Panc1 (cell line): ENCODE results near the gene NXPH4. TPM values are rescaled to one million over a fixed set of nuclear protein-coding genes. Genes with fewer than 3 reads are reported as not detected.

Experiments used
- ATAC-seq: fragments of 200-7000 bp; cut with Tn5 transposase; 2 replicates; pipeline ENCODE4 v1.9.1; 2020; ENCODE audit warnings: mild to moderate bottlenecking, moderate library complexity
- BruUV-seq: library from RNA; stranded (reverse); fragments of 400-500 nt; replicated peaks from 2 replicates; lab custom pipeline; 2021; lab: Mats Ljungman, UMichigan
- CTCF ChIA-PET: fragments of 300-600 bp; sonication (Branson Sonifier 250); formaldehyde crosslinking; loops from one replicate; lab custom pipeline; 2022; ENCODE audit warnings: antibody characterized with exemption; lab: Charles Lee
- POLR2A ChIA-PET: fragments of 300-600 bp; sonication (Branson Sonifier 250); formaldehyde crosslinking; loops from one replicate; lab custom pipeline; 2022; ENCODE audit warnings: antibody characterized with exemption; lab: Charles Lee
- DNase-seq: peaks from one replicate; pipeline ENCODE4 v3.0.0-alpha.2; 2010; ENCODE audit warnings: low read depth, low spot score
- H3K27ac ChIP-seq: 2 replicates; pipeline ENCODE4 v1.5.1; 2011; ENCODE audit warnings: mild to moderate bottlenecking, low read length, inconsistent platforms
- H3K27me3 ChIP-seq: fragments of 200-500 bp; sonication (Bioruptor generic); 2 replicates; pipeline ENCODE4 v1.6.0; 2014; ENCODE audit warnings: low read length, inconsistent platforms; ENCODE audit not compliant: control insufficient read depth, insufficient read depth
- H3K36me3 ChIP-seq: fragments of 200-500 bp; sonication (Bioruptor generic); 2 replicates; pipeline ENCODE4 v1.5.1; 2014; ENCODE audit warnings: inconsistent platforms, mild to moderate bottlenecking, low read length, moderate library complexity; ENCODE audit not compliant: control insufficient read depth, insufficient read depth
- H3K4me1 ChIP-seq: 2 replicates; pipeline ENCODE4 v1.5.1; 2011; ENCODE audit warnings: inconsistent platforms, mild to moderate bottlenecking, low read length, moderate library complexity; ENCODE audit not compliant: control insufficient read depth, insufficient read depth
- H3K4me3 ChIP-seq, 2 experiments: 2 replicates each; pipeline ENCODE4 v1.5.1; 2011 to 2012; ENCODE audit warnings: low read depth in 2 of 2, low read length in 2 of 2, mild to moderate bottlenecking in 2 of 2, inconsistent platforms in 1 of 2, moderate library complexity in 1 of 2
- H3K9me3 ChIP-seq: fragments of 200-500 bp; sonication (Bioruptor generic); 2 replicates; pipeline ENCODE4 v1.5.1; 2014; ENCODE audit warnings: low read depth, mild to moderate bottlenecking, inconsistent platforms, low read length, moderate library complexity; ENCODE audit not compliant: control insufficient read depth, insufficient read depth
- CTCF ChIP-seq: fragments of 450-650 bp; IDR thresholded peaks from 2 replicates; pipeline ENCODE4 v1.5.1; 2017; ENCODE audit warnings: mild to moderate bottlenecking
- POLR2AphosphoS5 ChIP-seq: IDR thresholded peaks from 2 replicates; pipeline ENCODE4 v1.6.1; 2012; ENCODE audit warnings: mild to moderate bottlenecking, low read depth, low read length, moderate library complexity
- REST ChIP-seq, 2 experiments: IDR thresholded peaks; 2 replicates each; pipeline ENCODE4 v1.6.1; 2011 to 2012; ENCODE audit warnings: low read depth in 2 of 2, control low read depth in 1 of 2, low read length in 1 of 2, mild to moderate bottlenecking in 1 of 2, moderate library complexity in 1 of 2; ENCODE audit not compliant: insufficient read depth in 1 of 2
- SIN3A ChIP-seq: IDR thresholded peaks from 2 replicates; pipeline ENCODE4 v1.6.1; 2012; ENCODE audit warnings: low read depth, mild to moderate bottlenecking, low read length, moderate library complexity, borderline replicate concordance; ENCODE audit not compliant: insufficient read depth
- TCF7L2 ChIP-seq: IDR thresholded peaks from 2 replicates; pipeline ENCODE4 v1.6.1; 2011; ENCODE audit warnings: mild to moderate bottlenecking, low read depth, low read length, inconsistent platforms
- in situ Hi-C: cut with HindIII; loops from 2 replicates; pipeline ENCODE4 v1.10.0; 2016; ENCODE audit warnings: low sequenced_read_pairs, low pct_unique_long_range_greater_than_20kb
- intact Hi-C: fragments of 100-400 bp; cut with micrococcal nuclease; formaldehyde crosslinking; loops from one replicate; pipeline ENCODE4 v1.10.0; 2022; ENCODE audit not compliant: unreplicated experiment
- total RNA-seq: library from RNA; stranded (reverse); gene quantifications from one replicate; pipeline ENCODE4 v1.2.1, GENCODE V29; 2021; ENCODE audit not compliant: unreplicated experiment

NXPH4 gene
- total RNA-seq, 1 experiment from 2014 or later: 2.1 TPM

- Histone ChIP-seq H3K4me3 (peak overlapping the region; percentile 32 to 56), H3K27ac (no peak overlapping the region), H3K9me3 (no peaks in the 10 kb centered on the region), H3K36me3 (no peaks in the 10 kb centered on the region), H3K27me3 (peaks cover 2% of the 10 kb centered on the region; the same call in 1 of the 2 replicates), H3K4me1 (peaks cover 21% of the 10 kb centered on the region)
- no peak for DNase-seq
- TF ChIP-seq POLR2AphosphoS5 (no peak), REST (IDR thresholded peaks at IDR 0.05; ENCODE audit: insufficient read depth in 1 of 2, low read depth in 2 of 2, low read length in 1 of 2) (no peak), SIN3A (no peak), TCF7L2 (no peak), CTCF (peak; percentile 72)
- in situ Hi-C loops: no loop called here
- ATAC-seq: peak; percentile 39
- CTCF ChIA-PET: interaction anchor here (0.6 to 2.3 kb wide), 9 partner anchors 23 to 175 kb away, joined by 3 to 26 read pairs (median 7); partner anchors contain the start of gene LRP1
- intact Hi-C loops: no loop called here
- POLR2A ChIA-PET: interaction anchor here (0.7 kb wide), 1 partner anchor 29 kb away, joined by 3 read pairs; no protein-coding TSS in a partner anchor
- BruUV-seq: no TSS peak
These were observed 26.3 kb downstream of the NXPH4 start for GRCh38 chr12:57242691-57243454.

DNA sequence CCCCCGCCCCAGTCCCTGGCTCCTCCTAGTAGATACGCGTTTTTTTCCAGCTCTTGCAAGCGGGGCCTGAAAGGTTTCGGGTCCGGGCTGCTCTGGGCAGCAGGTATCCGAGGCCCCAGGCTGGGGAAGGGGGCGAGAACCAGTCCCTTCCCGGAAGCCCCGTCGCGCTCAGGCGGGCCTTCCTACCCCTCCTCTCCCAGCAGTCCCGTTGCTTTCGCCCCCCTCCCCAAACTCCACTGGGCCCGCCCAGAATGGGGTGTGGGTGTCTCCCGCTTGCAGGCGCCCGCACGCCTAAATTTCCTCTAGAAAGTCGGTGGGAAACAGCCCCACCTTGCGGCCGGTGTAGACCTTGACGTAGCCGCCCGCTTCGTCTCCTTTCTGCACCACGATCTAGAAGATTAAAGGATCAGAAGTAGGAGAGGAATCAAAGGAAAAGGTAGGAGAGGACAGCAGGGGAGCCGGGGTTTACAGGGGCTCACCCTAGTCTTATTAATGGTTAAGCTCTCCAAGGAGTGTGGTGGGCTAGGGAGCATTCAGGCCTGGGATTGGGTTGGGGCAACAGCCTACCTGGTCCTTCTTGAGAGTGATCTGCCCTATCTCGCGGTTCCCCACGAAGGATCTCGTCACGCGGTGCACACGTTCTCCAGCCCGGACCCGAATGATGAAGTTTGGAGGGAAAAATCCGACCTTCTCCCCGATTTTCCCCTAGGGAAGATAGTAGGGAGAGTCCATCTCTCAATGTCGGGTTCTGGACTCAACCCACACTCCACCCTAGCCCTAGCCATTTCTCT, 27.1 kb downstream of the NXPH4 start:
- in situ Hi-C loops (no loop called here), intact Hi-C loops (no loop called here)
- Histone ChIP-seq H3K4me3 (peak overlapping the region; percentile 32 to 56), H3K27ac (no peak overlapping the region), H3K27me3 (peaks cover 2% of the 10 kb centered on the region; the same call in 1 of the 2 replicates), H3K4me1 (peaks cover 21% of the 10 kb centered on the region), H3K9me3 (no peaks in the 10 kb centered on the region), H3K36me3 (no peaks in the 10 kb centered on the region)
- ATAC-seq (peak; percentile 42), DNase-seq (no peak)
- ChIA-PET CTCF (interaction anchor here (0.5 to 2.3 kb wide), 11 partner anchors 18 to 752 kb away, joined by 3 to 26 read pairs (median 5); partner anchors contain the start of gene LRP1), POLR2A (interaction anchor here (0.5 kb wide), 1 partner anchor 93 kb away, joined by 3 read pairs; no protein-coding TSS in a partner anchor)
- BruUV-seq: no TSS peak
- TF ChIP-seq SIN3A (no peak), CTCF (peak; percentile 85)
